AG10803 (cell line): ENCODE measurements around the gene SLAIN2.
A peak's percentile ranks its signal among the peaks of the same experiment; 100 is the strongest.
"Not testable (repeated sequence)": the region's sequence is repeated elsewhere in the genome, so short reads cannot be mapped to it uniquely, and the experiment has no call there.

ENCODE experiments used
- DNase-seq: peaks from one replicate; pipeline ENCODE4 v3.0.0; 2010; ENCODE audit warnings: low read depth
- H3K4me3 ChIP-seq: 2 replicates; pipeline ENCODE4 v1.5.1; 2011; ENCODE audit warnings: mild to moderate bottlenecking, low read length, control low read depth
- CTCF ChIP-seq: conservative IDR thresholded peaks from 2 replicates; pipeline ENCODE4 v1.5.1; 2011; ENCODE audit warnings: mild to moderate bottlenecking, low read length, control low read depth, inconsistent platforms

Gene SLAIN2

GRCh38 chr4:48432017-48432416 lies 90.7 kb downstream of the SLAIN2 start:
- no peak for DNase-seq
- H3K4me3 ChIP-seq = no peak overlapping the region
- TF ChIP-seq CTCF = no peak

GRCh38 chr4:48436318-48436717 lies 95.0 kb downstream of the SLAIN2 start:
- TF ChIP-seq CTCF = no peak
- H3K4me3 ChIP-seq = no peak overlapping the region
- DNase-seq = no peak

- no peak overlapping the region for H3K4me3 ChIP-seq
- TF ChIP-seq CTCF = no peak
- peak; percentile 4 for DNase-seq
Observed at GRCh38 chr4:48439988-48440387, 98.7 kb downstream of the SLAIN2 start.

- not testable (repeated sequence) for DNase-seq, H3K4me3 ChIP-seq
Observed at GRCh38 chr4:48440914-48441313, 99.6 kb downstream of the SLAIN2 start.

- DNase-seq = peak; percentile 15
- no peak overlapping the region for H3K4me3 ChIP-seq
- peak; percentile 62 for TF ChIP-seq CTCF
Observed at GRCh38 chr4:48445704-48446103, 104.4 kb downstream of the SLAIN2 start.

GRCh38 chr4:48446642-48447041 lies 105.3 kb downstream of the SLAIN2 start:
- no peak overlapping the region for H3K4me3 ChIP-seq
- DNase-seq = no peak
- no peak for TF ChIP-seq CTCF

GRCh38 chr4:48449151-48449550 lies 107.8 kb downstream of the SLAIN2 start:
- TF ChIP-seq CTCF = no peak
- no peak overlapping the region for H3K4me3 ChIP-seq
- DNase-seq = no peak

- H3K4me3 ChIP-seq = no peak overlapping the region
- no peak for TF ChIP-seq CTCF
- DNase-seq = no peak
Observed at GRCh38 chr4:48450740-48451139, 109.4 kb downstream of the SLAIN2 start.

GRCh38 chr4:48451656-48452055 lies 110.3 kb downstream of the SLAIN2 start:
- not testable (repeated sequence) for H3K4me3 ChIP-seq, DNase-seq
